Activated T-cell treated with anti-CD3 and anti-CD28 coated beads, Interleukin-2, amount 50 U/mL, for 24 hours (primary cell): Measurements from ENCODE around the gene MRTFA.
"Not testable (repeated sequence)": the region's sequence is repeated elsewhere in the genome, so short reads cannot be mapped to it uniquely, and the experiment has no call there.

ENCODE experiments used
- DNase-seq: peaks from one replicate; pipeline ENCODE4 v3.0.0-alpha.2; 2020
- H3K27ac Mint-ChIP-seq: 2 replicates; pipeline ENCODE4 v1.8.0; 2020; ENCODE audit warnings: mild to moderate bottlenecking, mixed read lengths
- H3K27me3 Mint-ChIP-seq: 2 replicates; pipeline ENCODE4 v1.8.0; 2020; ENCODE audit warnings: mixed read lengths
- H3K36me3 Mint-ChIP-seq: 2 replicates; pipeline ENCODE4 v1.8.0; 2020; ENCODE audit warnings: low read depth, mixed read lengths
- H3K4me1 Mint-ChIP-seq: 2 replicates; pipeline ENCODE4 v1.8.0; 2020; ENCODE audit warnings: low read depth, mixed read lengths
- H3K4me3 Mint-ChIP-seq: 2 replicates; pipeline ENCODE4 v1.8.0; 2020; ENCODE audit warnings: mild to moderate bottlenecking, moderate library complexity, mixed read lengths
- H3K9me3 Mint-ChIP-seq: 2 replicates; pipeline ENCODE4 v1.8.0; 2020; ENCODE audit warnings: mixed read lengths

Gene MRTFA

GRCh38 chr22:40670058-40670457 lies 33.5 kb upstream of the MRTFA start:
- Mint-ChIP-seq H3K4me3 (no peak overlapping the region), H3K27me3 (no peaks in the 10 kb centered on the region), H3K36me3 (no peaks in the 10 kb centered on the region), H3K27ac (peak overlapping the region; percentile 92), H3K9me3 (no peaks in the 10 kb centered on the region), H3K4me1 (peaks cover 21% of the 10 kb centered on the region)
- no peak for DNase-seq

- Mint-ChIP-seq H3K9me3 (no peaks in the 10 kb centered on the region), H3K4me1 (peaks cover 21% of the 10 kb centered on the region), H3K27ac (peak overlapping the region; percentile 92), H3K27me3 (no peaks in the 10 kb centered on the region), H3K4me3 (peak overlapping the region; percentile 41), H3K36me3 (no peaks in the 10 kb centered on the region)
- no peak for DNase-seq
Observed at GRCh38 chr22:40668611-40669411, 32.3 kb upstream of the MRTFA start.

GRCh38 chr22:40666151-40666848 lies 29.8 kb upstream of the MRTFA start:
- Mint-ChIP-seq H3K4me1 (peaks cover 21% of the 10 kb centered on the region), H3K27ac (no peak overlapping the region), H3K4me3 (no peak overlapping the region), H3K9me3 (no peaks in the 10 kb centered on the region), H3K27me3 (no peaks in the 10 kb centered on the region), H3K36me3 (no peaks in the 10 kb centered on the region)
- DNase-seq, result no peak

GRCh38 chr22:40665312-40665711 lies 28.8 kb upstream of the MRTFA start:
- DNase-seq, result no peak
- Mint-ChIP-seq H3K4me1 (peaks cover 21% of the 10 kb centered on the region), H3K27ac (no peak overlapping the region), H3K27me3 (no peaks in the 10 kb centered on the region), H3K9me3 (no peaks in the 10 kb centered on the region), H3K4me3 (no peak overlapping the region), H3K36me3 (no peaks in the 10 kb centered on the region)

GRCh38 chr22:40661671-40662070 lies 25.2 kb upstream of the MRTFA start:
- Mint-ChIP-seq H3K4me1 (no peaks in the 10 kb centered on the region), H3K4me3 (no peak overlapping the region), H3K27me3 (no peaks in the 10 kb centered on the region), H3K9me3 (no peaks in the 10 kb centered on the region), H3K27ac (no peak overlapping the region), H3K36me3 (no peaks in the 10 kb centered on the region)
- no peak for DNase-seq

GRCh38 chr22:40660730-40661129 lies 24.2 kb upstream of the MRTFA start:
- no peaks in the 10 kb centered on the region for H3K9me3 Mint-ChIP-seq
- H3K4me3 Mint-ChIP-seq, result no peak overlapping the region
- H3K27ac Mint-ChIP-seq, result no peak overlapping the region
- no peaks in the 10 kb centered on the region for H3K36me3 Mint-ChIP-seq
- no peaks in the 10 kb centered on the region for H3K4me1 Mint-ChIP-seq
- DNase-seq, result no peak
- no peaks in the 10 kb centered on the region for H3K27me3 Mint-ChIP-seq

- Mint-ChIP-seq H3K27ac (no peak overlapping the region), H3K4me1 (no peaks in the 10 kb centered on the region), H3K27me3 (no peaks in the 10 kb centered on the region), H3K9me3 (no peaks in the 10 kb centered on the region), H3K36me3 (no peaks in the 10 kb centered on the region), H3K4me3 (no peak overlapping the region)
- DNase-seq, result no peak
Observed at GRCh38 chr22:40659166-40659565, 22.6 kb upstream of the MRTFA start.

- H3K4me3 Mint-ChIP-seq, H3K9me3 Mint-ChIP-seq, H3K27ac Mint-ChIP-seq, DNase-seq, H3K36me3 Mint-ChIP-seq, H3K27me3 Mint-ChIP-seq: not testable (repeated sequence)
- H3K4me1 Mint-ChIP-seq, result peaks cover 12% of the 10 kb centered on the region
Observed at GRCh38 chr22:40656651-40657050, 20.1 kb upstream of the MRTFA start.

GRCh38 chr22:40655941-40656340 lies 19.4 kb upstream of the MRTFA start:
- H3K36me3 Mint-ChIP-seq, H3K4me3 Mint-ChIP-seq, H3K27me3 Mint-ChIP-seq, H3K9me3 Mint-ChIP-seq, H3K27ac Mint-ChIP-seq, DNase-seq: not testable (repeated sequence)
- peaks cover 19% of the 10 kb centered on the region for H3K4me1 Mint-ChIP-seq

GRCh38 chr22:40654522-40655167 lies 18.1 kb upstream of the MRTFA start:
- H3K4me3 Mint-ChIP-seq, result no peak overlapping the region
- no peaks in the 10 kb centered on the region for H3K27me3 Mint-ChIP-seq
- H3K9me3 Mint-ChIP-seq, result no peaks in the 10 kb centered on the region
- no peaks in the 10 kb centered on the region for H3K36me3 Mint-ChIP-seq
- H3K27ac Mint-ChIP-seq, result peak overlapping the region; percentile 11
- H3K4me1 Mint-ChIP-seq, result peaks cover 21% of the 10 kb centered on the region
- no peak for DNase-seq

- no peak overlapping the region for H3K27ac Mint-ChIP-seq
- H3K4me3 Mint-ChIP-seq, result no peak overlapping the region
- no peaks in the 10 kb centered on the region for H3K27me3 Mint-ChIP-seq
- peaks cover 21% of the 10 kb centered on the region for H3K4me1 Mint-ChIP-seq
- no peak for DNase-seq
- no peaks in the 10 kb centered on the region for H3K36me3 Mint-ChIP-seq
- no peaks in the 10 kb centered on the region for H3K9me3 Mint-ChIP-seq
Observed at GRCh38 chr22:40653361-40653760, 16.8 kb upstream of the MRTFA start.

- no peaks in the 10 kb centered on the region for H3K9me3 Mint-ChIP-seq
- H3K27me3 Mint-ChIP-seq, result no peaks in the 10 kb centered on the region
- no peaks in the 10 kb centered on the region for H3K36me3 Mint-ChIP-seq
Observed at GRCh38 chr22:40651563-40652501, 15.3 kb upstream of the MRTFA start.

GRCh38 chr22:40651057-40651456 lies 14.5 kb upstream of the MRTFA start:
- H3K9me3 Mint-ChIP-seq, result no peaks in the 10 kb centered on the region
- no peak overlapping the region for H3K4me3 Mint-ChIP-seq
- peak overlapping the region; percentile 94 for H3K27ac Mint-ChIP-seq
- DNase-seq, result no peak
- no peaks in the 10 kb centered on the region for H3K36me3 Mint-ChIP-seq
- H3K4me1 Mint-ChIP-seq, result peaks cover 28% of the 10 kb centered on the region
- no peaks in the 10 kb centered on the region for H3K27me3 Mint-ChIP-seq

More at GRCh38 chr22:40651563-40652501, 15.3 kb upstream of the MRTFA start:
- peak overlapping the region; percentile 94 for H3K27ac Mint-ChIP-seq
- DNase-seq, result peak; percentile 86
- H3K4me3 Mint-ChIP-seq, result peak overlapping the region; percentile 70
- peaks cover 24% of the 10 kb centered on the region for H3K4me1 Mint-ChIP-seq

- Mint-ChIP-seq H3K27ac (no peak overlapping the region), H3K4me1 (peaks cover 31% of the 10 kb centered on the region), H3K9me3 (no peaks in the 10 kb centered on the region), H3K4me3 (no peak overlapping the region), H3K27me3 (no peaks in the 10 kb centered on the region), H3K36me3 (no peaks in the 10 kb centered on the region)
- no peak for DNase-seq
Observed at GRCh38 chr22:40648386-40648785, 11.9 kb upstream of the MRTFA start.
